Right kidney (tissue), 9 donors: ENCODE results near the gene PRMT7.
A peak's percentile ranks its signal among the peaks of the same experiment; 100 is the strongest.

ENCODE experiments used
- DNase-seq: peaks from one replicate; pipeline ENCODE4 v3.0.0-alpha.2; 2016
- long read RNA-seq, 8 donors: transcript quantifications; one replicate each; lab custom pipeline, GENCODE V29; 2026

Gene PRMT7, protein sequence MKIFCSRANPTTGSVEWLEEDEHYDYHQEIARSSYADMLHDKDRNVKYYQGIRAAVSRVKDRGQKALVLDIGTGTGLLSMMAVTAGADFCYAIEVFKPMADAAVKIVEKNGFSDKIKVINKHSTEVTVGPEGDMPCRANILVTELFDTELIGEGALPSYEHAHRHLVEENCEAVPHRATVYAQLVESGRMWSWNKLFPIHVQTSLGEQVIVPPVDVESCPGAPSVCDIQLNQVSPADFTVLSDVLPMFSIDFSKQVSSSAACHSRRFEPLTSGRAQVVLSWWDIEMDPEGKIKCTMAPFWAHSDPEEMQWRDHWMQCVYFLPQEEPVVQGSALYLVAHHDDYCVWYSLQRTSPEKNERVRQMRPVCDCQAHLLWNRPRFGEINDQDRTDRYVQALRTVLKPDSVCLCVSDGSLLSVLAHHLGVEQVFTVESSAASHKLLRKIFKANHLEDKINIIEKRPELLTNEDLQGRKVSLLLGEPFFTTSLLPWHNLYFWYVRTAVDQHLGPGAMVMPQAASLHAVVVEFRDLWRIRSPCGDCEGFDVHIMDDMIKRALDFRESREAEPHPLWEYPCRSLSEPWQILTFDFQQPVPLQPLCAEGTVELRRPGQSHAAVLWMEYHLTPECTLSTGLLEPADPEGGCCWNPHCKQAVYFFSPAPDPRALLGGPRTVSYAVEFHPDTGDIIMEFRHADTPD
- long read RNA-seq, donor 1, partial matches to known transcripts = 0 of 1 reads
- long read RNA-seq, donor 1, other reads (novel, unspliced or antisense) = 0 of 1 reads
- long read RNA-seq, donor 2 = 0 reads
- long read RNA-seq, donor 3, partial matches to known transcripts = 0 of 1 reads
- long read RNA-seq, donor 3, other reads (novel, unspliced or antisense) = 0 of 1 reads
- long read RNA-seq, donor 4, full-length matches to known transcripts = 1 of 1 reads
- long read RNA-seq, donor 4, partial matches to known transcripts = 0 of 1 reads
- long read RNA-seq, donor 4, other reads (novel, unspliced or antisense) = 0 of 1 reads
- long read RNA-seq, donor 5, transcript PRMT7-224 (3 exons, 1,848 nt) = major isoform, 5 of 6 reads
- long read RNA-seq, donor 5, partial matches to known transcripts = 0 of 6 reads
- long read RNA-seq, donor 5, other reads (novel, unspliced or antisense) = 0 of 6 reads
- long read RNA-seq, donor 6, partial matches to known transcripts = 0 of 1 reads
- long read RNA-seq, donor 6, other reads (novel, unspliced or antisense) = 0 of 1 reads
- long read RNA-seq, donor 7 = 0 reads
- long read RNA-seq, donor 8 = 0 reads

DNA sequence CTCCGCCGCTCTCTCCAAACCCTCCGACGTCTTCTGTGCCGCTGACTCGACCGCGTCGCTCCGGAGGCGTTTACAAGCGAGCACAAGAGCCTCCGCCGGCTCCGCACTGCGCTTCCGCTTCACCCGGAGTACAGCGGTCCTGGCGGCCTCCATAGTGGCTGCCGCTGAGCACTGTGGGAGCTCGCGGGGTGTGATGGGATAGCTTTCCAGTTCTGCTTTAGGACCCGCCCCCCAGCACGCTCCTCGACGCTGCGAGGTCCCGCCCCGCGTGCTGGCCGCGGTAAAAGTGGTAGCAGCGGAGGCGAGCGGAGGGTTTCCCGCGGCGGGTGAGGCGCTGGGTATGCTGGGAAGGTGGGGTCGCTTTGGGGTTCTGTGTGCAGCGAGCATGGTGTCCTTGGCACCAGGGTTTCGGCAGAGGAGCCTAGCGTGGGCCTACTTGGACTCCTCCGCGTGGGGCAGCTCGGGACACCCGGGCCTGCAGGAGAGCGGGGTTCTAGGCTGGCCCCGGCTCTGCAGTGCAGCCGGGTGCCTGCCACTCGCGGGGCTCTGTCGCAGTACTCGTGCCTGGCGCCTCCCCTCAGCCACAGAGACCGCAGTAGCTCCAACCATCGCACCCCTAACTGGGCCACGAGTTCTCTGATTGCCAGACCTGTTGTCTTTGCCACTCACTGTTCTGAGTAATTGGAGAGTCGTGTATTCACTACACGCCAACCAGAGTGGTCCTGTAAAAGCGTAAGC, at the start of gene PRMT7, which contains the start of gene SLC7A6OS:
TSS of gene PRMT7 (plus strand) at position 246 of the 738 bp plus-strand sequence. CDS start 4,961 bp downstream, outside the sequence.
TSS of gene SLC7A6OS (minus strand) at position 173 of the 738 bp plus-strand sequence. CDS start at position 153, 20 bp downstream.
- DNase-seq = peak; percentile 89

DNA sequence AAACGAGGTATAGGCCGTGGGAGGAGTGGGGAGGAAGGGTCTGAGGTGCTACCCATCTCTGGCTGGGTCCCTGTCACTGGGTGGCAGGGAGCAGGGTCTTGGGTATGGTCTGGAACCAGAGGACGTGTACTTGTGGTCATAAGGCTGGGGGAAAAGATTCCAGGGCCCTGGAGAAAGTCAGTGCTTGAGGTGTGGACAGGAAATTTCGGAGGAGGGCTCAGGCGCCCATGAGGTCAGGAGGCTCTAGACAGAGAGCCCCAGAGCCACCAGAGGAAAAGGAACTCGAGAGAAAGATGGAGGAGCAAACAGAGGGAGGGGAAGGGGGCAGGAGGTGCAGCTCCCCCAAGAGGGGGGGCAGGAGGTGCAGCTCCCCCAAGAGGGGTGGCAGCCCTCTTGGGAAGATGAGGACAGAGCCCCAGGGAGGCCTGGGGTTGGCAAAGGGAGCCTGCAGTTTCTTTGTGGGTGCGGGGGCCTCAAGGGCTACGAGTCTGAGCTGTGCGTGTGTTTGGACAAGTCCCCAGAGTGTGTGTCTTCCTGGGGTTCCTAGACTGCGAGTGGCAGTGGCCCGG, 47.2 kb upstream of the PRMT7 start:
- DNase-seq = no peak

DNA sequence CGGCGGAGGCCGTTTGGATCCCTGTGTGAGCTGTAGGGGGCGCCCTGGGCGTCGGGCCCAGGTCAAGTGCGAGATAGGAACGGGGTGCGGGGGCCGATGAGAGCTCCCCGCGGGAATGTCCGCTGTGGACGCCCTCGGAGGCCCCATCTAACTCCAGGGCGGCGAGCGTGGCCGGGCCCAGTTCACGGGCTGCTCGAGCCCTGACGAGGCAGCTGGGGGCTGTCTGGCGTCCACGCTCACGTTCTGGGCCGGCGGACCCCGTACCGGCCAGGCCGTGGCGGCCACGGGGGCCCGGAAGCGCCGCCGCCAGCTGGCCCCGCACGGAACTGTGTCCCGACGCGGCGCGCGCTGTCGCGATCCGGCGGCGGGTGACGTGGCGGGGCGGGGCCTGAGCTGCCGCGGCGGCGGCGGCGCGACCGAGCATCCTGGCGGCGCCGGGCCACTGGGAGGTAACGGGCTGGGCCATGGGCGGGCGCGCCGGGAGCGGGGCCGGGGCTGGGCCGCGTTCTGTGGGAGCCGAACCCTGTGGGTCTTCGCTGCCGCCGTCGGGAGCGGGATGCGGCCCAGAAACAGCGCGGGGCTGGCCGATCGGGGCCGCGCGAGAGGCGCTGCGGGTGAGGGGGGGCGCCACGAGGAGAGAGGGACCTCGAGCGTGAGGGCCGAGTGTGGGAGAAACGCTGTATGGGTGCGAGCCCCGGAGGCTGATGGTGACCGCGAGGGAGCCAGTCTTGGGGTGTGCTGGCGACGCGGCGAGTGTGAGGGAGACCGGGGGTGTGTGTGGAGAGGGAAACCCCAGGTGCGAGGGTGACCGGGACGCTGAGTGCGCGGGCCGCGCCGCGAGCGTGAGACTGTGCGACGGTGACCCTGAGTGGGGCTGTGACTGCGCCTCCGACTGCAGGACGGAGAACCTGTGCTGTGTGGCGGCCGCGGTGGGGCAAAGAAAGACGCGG, 46.4 kb upstream of the PRMT7 start, which contains the start of gene SLC7A6:
TSS of gene SLC7A6 (plus strand) at position 399 of the 950 bp plus-strand sequence. CDS start 10,201 bp downstream, outside the sequence.
- DNase-seq = peak; percentile 86

DNA sequence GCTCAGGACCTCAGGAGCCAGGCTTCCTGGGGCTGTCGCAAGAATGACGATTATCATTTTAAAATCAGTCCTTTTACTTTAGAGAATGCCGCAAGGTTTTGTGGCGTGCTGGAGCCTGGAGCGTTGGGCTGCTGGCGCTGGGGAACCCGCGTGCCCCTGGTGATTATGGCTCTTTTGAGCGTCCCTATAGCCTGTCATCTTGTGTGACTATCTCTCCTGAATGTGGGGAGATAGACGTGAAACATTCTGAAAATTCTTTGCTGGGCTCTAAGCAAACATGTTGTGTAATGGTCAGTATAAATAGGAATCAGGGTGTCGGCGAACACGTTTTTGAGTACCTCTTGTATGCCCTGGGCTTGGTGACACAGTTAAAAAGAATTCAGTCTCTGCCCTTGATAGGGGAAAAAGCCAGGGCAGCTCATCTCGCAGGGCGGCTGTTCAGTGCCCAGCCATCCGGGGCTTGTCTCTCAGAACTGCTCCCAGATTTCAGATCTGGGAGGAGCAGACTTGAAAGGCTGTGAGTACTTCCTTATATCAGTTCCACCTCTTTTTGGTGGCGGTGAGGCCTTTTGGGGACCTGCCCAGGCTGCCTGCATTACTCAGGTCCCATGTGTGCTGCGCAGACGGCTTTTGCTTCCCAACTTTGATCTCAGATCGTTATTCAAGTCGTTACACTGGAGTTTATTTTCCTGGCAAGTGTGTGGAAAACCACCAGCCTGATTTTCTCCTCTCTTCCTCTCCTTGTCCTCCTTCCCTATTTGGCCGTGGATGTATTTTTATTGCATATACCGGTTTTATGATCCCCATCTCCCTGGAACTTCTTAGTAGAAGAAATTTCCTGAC, 45.5 kb upstream of the PRMT7 start:
- no peak for DNase-seq

DNA sequence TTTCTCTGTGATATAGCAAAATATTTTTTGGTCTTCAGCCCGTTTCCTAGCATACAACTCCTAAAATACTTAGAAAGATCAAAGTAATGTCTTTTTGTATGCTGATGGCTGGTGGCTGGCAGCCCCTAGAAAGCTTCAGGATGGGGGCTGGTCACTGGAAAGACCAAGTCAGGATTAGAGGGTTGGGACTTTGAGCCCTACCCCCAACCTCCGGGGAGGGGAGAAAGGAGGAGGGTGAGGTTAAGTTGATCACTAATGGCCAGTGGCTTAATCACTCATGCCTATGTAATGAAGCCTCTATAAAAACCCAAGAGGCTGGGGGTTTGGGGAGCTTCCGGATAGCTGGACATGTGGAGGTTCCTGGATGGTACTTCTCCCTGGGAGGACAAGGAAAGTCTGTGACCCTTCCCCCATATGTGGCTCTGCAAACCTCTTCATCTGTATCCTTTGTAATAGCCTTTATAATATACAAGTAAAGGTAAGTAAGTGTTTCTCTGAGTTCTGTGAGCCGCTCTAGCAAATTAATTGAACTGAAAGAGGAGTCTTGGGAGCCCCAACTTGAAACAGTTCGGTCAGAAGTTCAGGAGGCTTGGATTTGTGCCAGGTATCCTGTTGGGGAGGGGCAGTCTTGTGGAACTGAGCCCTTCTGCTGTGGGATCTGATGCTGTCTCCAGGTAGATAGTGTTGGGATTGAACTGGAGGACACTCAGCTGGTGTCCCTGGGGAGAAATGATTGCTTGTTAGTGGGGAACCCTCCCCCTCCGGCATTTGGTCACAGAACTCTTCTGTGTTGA, 43.0 kb upstream of the PRMT7 start:
- DNase-seq = no peak

DNA sequence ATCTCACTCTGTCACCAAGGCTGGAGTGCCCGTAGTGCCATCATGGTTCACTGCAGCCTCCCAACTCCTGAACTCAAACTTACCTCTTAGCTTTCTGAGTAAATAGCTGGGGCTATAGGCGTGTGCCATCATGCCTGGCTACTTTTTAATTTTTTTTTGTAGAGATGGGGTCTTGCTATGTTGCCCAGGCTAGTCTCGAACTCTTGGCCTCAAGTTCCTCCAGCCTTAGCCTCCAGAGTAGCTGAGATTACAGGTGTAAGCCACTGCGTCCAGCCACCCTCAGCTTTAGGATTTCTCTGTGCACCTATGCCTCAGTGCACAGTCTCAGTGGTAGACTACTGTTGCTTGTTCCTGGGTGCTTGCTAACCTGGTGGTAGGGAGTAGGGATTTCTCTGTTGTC, 41.0 kb upstream of the PRMT7 start:
- DNase-seq = no peak

DNA sequence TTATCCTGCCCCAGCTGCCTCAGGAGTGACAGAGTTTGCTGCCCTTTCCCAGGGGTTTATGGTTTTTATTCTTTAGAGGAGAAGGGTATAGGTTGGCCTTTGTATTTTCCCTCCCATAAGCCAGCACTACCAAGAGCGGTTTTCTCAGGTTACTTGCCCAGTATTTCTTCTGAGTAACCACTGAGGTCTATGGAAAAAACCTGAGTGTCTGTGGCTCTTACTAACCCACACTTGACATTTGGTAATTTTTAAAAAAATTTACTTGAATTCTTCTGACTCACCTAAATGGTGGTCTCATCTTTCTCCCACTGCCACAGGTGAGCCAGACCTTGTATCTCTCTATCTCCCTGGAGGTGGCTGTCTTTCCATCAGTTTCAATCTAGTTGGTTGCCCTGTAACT, 40.5 kb upstream of the PRMT7 start:
- no peak for DNase-seq

DNA sequence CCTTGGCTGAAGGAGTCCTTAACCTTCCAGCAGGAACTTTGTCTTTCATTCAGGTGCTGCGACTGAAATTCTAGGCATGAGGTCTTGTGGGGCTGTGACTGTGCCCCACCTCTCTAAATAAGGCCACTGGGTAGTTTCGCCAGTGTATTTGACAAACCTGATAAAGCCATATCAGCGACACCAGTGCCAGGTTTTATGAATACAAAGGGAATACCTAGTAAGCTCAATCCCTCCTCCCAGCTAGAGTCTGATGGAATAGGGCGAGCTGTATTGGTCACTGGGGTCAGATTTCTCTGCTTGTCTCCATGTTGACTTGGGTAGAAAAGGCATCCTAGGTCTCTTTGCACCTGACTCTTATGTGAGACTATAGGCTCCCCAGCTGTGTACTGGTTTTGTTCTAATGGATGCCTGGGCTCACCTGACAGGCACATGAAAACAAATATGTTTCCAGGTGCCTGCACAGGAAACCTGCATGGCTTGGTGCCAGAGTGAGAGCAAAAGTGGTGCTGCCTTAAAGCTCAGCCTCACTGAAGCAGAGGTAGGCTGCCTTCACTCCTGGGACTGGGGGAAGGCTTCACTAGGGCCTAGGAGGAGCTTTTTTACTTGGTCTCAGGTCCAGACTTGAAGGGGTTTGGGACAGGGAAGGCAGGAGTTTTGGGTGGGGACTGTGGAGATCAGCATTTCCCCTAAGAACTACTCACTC, 38.2 kb upstream of the PRMT7 start:
- DNase-seq = no peak

DNA sequence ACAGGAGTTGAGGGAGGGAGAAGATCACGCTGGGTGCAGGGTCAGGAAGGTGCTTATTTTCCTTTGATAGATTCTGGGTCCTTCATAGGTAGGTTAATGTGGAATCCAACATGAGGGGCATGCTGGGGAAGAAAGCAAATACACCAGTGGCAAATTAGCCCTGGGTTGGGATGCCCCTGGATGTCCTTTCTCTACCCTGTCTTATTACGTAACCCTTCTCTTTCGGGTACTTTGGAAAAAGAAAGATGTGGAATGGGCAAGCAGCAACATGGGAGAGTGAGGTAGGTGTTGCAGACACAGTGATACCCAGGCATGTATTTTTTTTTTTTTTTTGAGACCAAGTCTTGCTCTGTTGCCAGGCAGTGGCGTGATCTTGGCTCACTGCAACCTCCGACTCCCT, 37.4 kb upstream of the PRMT7 start:
- DNase-seq = no peak

DNA sequence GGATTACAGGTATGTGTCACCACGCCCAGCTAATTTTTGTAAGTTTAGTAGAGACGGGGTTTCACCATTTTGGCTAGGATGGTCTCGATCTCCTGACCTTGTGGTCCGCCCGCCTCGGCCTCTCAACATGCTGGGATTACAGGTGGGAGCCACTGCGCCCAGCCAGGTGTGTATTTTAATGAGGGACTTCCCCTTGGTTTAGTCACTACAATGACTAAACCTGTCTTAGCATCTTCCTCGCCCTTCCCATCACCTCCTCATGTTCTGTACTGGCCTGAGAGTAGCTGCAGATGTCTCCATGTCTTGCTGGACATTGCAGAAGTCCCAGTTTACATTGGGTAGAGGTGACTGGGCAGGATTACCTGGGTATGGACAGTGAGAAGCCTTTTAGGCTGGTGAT, 36.9 kb upstream of the PRMT7 start:
- DNase-seq = no peak

DNA sequence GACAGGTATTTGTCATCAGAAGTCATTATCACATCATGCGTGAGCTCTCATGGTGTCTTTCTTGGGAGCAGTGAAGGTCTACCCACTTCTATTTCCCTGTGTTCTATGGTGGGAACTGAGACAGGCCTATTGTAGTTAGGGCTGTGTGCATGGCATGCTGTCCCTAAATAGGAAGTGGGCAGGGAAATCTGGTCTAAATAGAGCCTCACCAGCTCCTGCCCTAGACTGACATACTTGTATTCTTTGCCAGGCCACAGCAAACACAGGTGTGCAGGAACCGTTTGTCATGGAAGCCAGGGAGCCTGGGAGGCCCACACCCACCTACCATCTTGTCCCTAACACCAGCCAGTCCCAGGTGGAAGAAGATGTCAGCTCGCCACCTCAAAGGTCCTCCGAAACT, 36.4 kb upstream of the PRMT7 start:
- DNase-seq = no peak

DNA sequence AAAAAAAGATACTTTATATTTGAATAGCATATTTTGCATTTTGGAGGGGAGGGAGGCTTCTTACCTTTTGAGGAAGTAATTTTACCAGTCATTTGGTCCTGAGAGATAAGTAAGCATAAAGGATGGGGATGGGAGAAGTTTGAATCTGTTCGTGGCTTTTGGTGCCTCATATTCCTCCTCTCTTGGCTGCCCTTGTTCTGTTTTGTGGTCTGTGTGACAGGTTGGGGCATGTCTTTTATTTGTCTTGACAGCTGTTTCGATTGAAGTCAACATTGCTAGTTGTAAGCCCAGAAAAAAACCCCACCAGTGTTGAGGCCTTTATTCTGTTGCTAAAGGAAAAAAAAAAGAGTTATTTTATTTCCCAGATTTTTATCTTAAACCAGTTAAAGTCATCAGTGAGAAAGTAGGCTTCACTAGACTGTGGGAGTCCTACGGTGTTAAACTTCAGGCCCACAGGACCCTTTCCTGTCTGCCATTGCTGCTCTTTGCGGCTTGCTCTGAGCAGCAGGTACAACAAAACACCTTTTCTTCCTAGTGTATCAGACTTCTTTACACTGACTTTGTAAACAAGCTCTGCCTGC, 35.1 kb upstream of the PRMT7 start:
- DNase-seq = no peak

DNA sequence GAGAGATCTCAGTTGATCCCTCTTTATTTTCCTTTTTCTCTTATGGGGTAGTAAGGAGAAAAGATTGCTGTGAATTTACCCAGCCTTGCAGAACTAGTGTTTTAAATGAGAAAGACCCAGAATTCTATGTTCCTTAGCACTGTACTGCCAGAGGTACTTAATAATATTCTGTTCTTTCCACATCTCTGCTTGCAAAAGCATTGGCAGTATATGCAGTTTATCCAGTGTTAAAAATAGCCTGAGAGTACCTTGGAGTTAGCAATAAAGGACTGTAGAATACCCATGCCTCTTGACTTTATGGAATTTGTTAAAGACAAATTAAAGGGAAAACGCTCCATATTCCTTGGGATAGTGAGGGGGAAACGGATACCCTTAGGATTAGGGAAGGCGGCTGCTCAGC, 34.6 kb upstream of the PRMT7 start:
- DNase-seq = no peak

DNA sequence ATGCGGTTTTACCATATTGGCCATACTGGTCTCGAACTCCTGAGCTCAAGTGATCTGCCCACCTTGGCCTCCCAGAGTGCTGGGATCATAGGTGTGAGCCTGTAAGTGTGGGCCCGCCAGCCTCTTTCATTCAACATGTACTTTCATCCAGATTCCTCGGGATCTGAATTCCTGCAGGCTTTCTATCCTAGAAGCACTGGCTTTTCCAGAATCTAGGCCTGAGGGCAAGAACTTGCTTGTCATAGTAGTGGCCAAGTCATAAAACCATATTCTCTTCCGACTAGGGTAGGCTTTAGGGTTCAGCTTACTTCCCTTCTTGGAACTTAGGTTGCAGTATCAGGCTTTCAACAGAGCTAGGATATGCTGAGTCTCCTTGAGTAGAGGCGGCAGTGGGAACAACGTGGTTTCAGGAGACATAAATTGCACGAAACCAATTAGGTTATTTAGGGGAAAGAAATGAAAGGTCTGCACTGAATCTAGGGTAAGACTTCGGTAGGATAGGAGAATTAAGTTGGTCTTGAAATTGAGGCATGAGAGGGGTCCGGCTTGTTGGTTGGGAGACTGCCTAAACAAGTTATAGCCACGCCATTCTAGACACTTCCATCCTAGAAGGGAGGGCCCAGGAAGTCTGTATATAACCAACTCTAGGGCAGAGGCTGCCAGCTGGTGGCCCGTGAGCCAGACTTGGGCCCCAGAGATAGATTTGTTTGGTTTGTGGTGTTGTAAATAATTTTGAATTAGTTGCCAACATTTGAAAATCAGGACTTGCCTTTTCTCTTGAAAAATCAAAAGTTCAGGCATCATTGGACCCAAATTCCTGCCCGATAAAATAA, 30.9 kb upstream of the PRMT7 start:
- DNase-seq = no peak

DNA sequence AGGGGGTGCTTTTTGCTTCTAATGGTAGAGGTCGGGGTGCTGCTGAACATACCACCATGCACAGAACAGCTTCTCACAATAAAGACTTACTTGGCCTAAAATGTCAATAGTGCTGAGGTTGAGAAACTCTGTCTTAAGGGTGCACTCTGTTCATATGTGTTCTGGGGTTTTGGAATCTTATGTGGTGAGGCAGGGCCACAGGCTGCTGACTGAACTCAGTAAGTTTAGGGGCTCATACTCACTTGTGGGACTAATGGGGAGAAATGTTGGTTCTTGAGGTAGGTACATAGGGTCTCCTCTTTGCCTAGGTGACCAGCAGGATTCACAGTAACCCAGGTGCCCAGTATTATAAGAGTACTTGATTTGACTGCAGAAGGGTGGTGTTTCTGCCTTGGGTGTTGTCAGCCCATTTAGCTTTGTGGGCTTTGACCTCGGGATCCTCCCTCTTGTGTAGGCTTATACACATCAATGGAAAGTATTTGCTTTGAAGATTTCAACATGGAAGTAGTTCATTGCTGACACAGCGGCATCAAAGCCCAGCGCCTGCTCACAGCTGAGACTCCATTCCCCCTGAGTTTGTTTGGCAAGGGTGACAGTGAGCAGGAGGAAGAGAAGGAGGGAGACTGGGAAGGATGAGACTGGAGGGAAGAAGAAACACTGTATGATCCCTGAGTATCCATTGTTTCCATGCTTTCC, 29.3 kb upstream of the PRMT7 start:
- DNase-seq = no peak

DNA sequence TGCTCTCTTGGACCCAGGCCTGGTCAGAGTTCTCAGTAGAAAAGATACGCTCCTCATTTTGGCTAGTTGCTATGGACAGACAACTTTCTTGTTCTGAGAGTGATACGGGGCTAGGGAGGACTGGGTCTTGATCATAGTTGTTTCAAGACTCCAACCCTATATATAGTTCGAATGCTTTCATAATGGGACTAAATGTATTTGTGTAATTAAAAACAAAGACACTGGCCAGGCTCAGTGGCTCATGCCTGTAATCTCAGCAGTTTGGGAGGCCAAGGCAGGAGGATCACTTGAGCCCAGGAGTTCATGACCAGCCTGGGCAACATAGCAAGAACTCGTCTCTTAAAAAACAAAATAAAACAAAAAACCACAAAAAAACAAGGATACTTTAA, 28.8 kb upstream of the PRMT7 start:
- DNase-seq = no peak
